Breast epithelium (tissue), 4 donors: Measurements from ENCODE around the gene NTMT2. TPM values are rescaled to one million over a fixed set of nuclear protein-coding genes. Genes with fewer than 3 reads are reported as not detected.

ENCODE experiments used
- DNase-seq, 2 donors: peaks; one replicate each; pipeline ENCODE4 v3.0.0-alpha.2; 2019; ENCODE audit warnings: low spot score in 2 of 2
- H3K27ac ChIP-seq, 2 donors: fragments of 200-600 bp; sonication (generic) in 1 of 2; one replicate each; pipeline ENCODE4 v1.5.1; 2016 to 2019; ENCODE audit warnings: mild to moderate bottlenecking in 1 of 2
- H3K27me3 ChIP-seq, 2 donors: fragments of 200-600 bp; sonication (generic) in 1 of 2; one replicate each; pipeline versions ENCODE4 v1.5.1 to v1.6.0; 2017 to 2019; ENCODE audit warnings: control low read depth in 1 of 2, mild to moderate bottlenecking in 1 of 2
- H3K36me3 ChIP-seq: fragments of 200-600 bp; one replicate; pipeline ENCODE4 v1.5.1; 2019
- H3K4me1 ChIP-seq, 2 donors: fragments of 200-600 bp; sonication (generic); one replicate each; pipeline ENCODE4 v1.5.1; 2016 to 2019; ENCODE audit warnings: control low read depth in 1 of 2
- H3K4me3 ChIP-seq, 3 donors: fragments of 200-600 bp; sonication (generic); 1 replicate in 2 of 3; 2 replicates in 1 of 3; pipeline ENCODE4 v1.5.1; 2016 to 2019; ENCODE audit warnings: mild to moderate bottlenecking in 3 of 3, moderate library complexity in 2 of 3
- H3K9me3 ChIP-seq, 2 donors: fragments of 200-600 bp; sonication (generic) in 1 of 2; one replicate each; pipeline ENCODE4 v1.5.1; 2016 to 2019; ENCODE audit warnings: control low read depth in 1 of 2
- CTCF ChIP-seq, 3 donors: fragments of 450-650 bp; IDR thresholded peaks; one replicate each; pipeline ENCODE4 v1.5.1; 2016 to 2017; ENCODE audit warnings: antibody characterized with exemption in 3 of 3, mild to moderate bottlenecking in 3 of 3, moderate library complexity in 3 of 3
- POLR2A ChIP-seq: fragments of 450-650 bp; IDR thresholded peaks from one replicate; pipeline ENCODE4 v1.6.1; 2016; ENCODE audit warnings: antibody characterized with exemption, mild to moderate bottlenecking, moderate library complexity
- POLR2AphosphoS5 ChIP-seq, 3 donors: sonication (generic); formaldehyde crosslinking; IDR thresholded peaks; one replicate each; pipeline ENCODE4 v1.6.1; 2017; ENCODE audit warnings: antibody characterized with exemption in 3 of 3
- intact Hi-C: fragments of 100-400 bp; cut with DNase I; formaldehyde crosslinking; loops from one replicate; pipeline ENCODE4 v1.15.1; 2023; ENCODE audit warnings: low total_unique reads
- total RNA-seq, 3 donors: library from RNA; depleted of rRNA; stranded (reverse); fragments of >200 nt; gene quantifications; one replicate each; pipeline ENCODE4 v1.1.0, GENCODE V29; 2016

Gene NTMT2
- total RNA-seq, 3 donors from 2014 or later: not detected

- peaks cover 8 to 13% of the 10 kb centered on the region in 2 donors for H3K9me3 ChIP-seq
- no peak for TF ChIP-seq POLR2AphosphoS5 (IDR thresholded peaks at IDR 0.05)
- no peaks in the 10 kb centered on the region for H3K36me3 ChIP-seq
- DNase-seq: no peak
- no peak overlapping the region for H3K4me3 ChIP-seq
- H3K27ac ChIP-seq: no peak overlapping the region
- no peaks in the 10 kb centered on the region for H3K4me1 ChIP-seq
- no peaks in the 10 kb centered on the region for H3K27me3 ChIP-seq
- intact Hi-C loops: no loop called here
Measured at GRCh38 chr1:170156594-170156993, 10.8 kb downstream of the NTMT2 start.

GRCh38 chr1:170157820-170158219 lies 12.1 kb downstream of the NTMT2 start:
- intact Hi-C loops: no loop called here
- Histone ChIP-seq H3K36me3 (no peaks in the 10 kb centered on the region), H3K4me3 (no peak overlapping the region), H3K27ac (no peak overlapping the region), H3K27me3 (no peaks in the 10 kb centered on the region), H3K9me3 (peaks cover 8 to 12% of the 10 kb centered on the region in 2 donors), H3K4me1 (no peaks in the 10 kb centered on the region)
- TF ChIP-seq CTCF (IDR thresholded peaks at IDR 0.05): no peak
- no peak for TF ChIP-seq POLR2A
- no peak for TF ChIP-seq POLR2AphosphoS5 (IDR thresholded peaks at IDR 0.05)
- DNase-seq: no peak

GRCh38 chr1:170162459-170163246 lies 16.9 kb downstream of the NTMT2 start:
- Histone ChIP-seq H3K4me1 (no peaks in the 10 kb centered on the region), H3K27ac (peak overlapping the region; percentile 2 to 5), H3K4me3 (no peak overlapping the region), H3K36me3 (no peaks in the 10 kb centered on the region), H3K27me3 (no peaks in the 10 kb centered on the region), H3K9me3 (no peaks in the 10 kb centered on the region)
- no peak for TF ChIP-seq POLR2A
- TF ChIP-seq CTCF (IDR thresholded peaks at IDR 0.05): no peak
- no peak for TF ChIP-seq POLR2AphosphoS5 (IDR thresholded peaks at IDR 0.05)
- intact Hi-C loops: loop anchor here (2.0 kb wide), 1 partner anchor 76 kb away; no protein-coding TSS in a partner anchor
- peak in 1 of 2 donors; percentile 35 for DNase-seq

GRCh38 chr1:170164103-170164763 lies 18.5 kb downstream of the NTMT2 start:
- no peak overlapping the region for H3K4me3 ChIP-seq
- TF ChIP-seq POLR2AphosphoS5 (IDR thresholded peaks at IDR 0.05): no peak
- no peak for TF ChIP-seq POLR2A
- no peak for TF ChIP-seq CTCF (IDR thresholded peaks at IDR 0.05)
- DNase-seq: no peak
- intact Hi-C loops: no loop called here
- H3K27me3 ChIP-seq: no peaks in the 10 kb centered on the region
- no peaks in the 10 kb centered on the region for H3K9me3 ChIP-seq
- H3K36me3 ChIP-seq: no peaks in the 10 kb centered on the region
- H3K27ac ChIP-seq: no peak overlapping the region
- no peaks in the 10 kb centered on the region for H3K4me1 ChIP-seq

GRCh38 chr1:170166518-170167180 lies 20.9 kb downstream of the NTMT2 start:
- DNase-seq: no peak
- no peaks in the 10 kb centered on the region for H3K36me3 ChIP-seq
- no peak for TF ChIP-seq POLR2A
- TF ChIP-seq CTCF (IDR thresholded peaks at IDR 0.05): no peak
- no peak for TF ChIP-seq POLR2AphosphoS5 (IDR thresholded peaks at IDR 0.05)
- no peaks in the 10 kb centered on the region for H3K27me3 ChIP-seq
- H3K9me3 ChIP-seq: peaks cover 0 to 8% of the 10 kb centered on the region in 2 donors
- H3K4me3 ChIP-seq: no peak overlapping the region
- no peaks in the 10 kb centered on the region for H3K4me1 ChIP-seq
- H3K27ac ChIP-seq: no peak overlapping the region
- intact Hi-C loops: no loop called here
